CD14-positive monocyte (primary cell): ENCODE measurements around the gene TBC1D5. TPM values are rescaled to one million over a fixed set of nuclear protein-coding genes. Genes with fewer than 3 reads are reported as not detected.

Experiments
- DNase-seq, 3 donors: peaks; one replicate each; pipeline ENCODE4 v3.0.0-alpha.2; 2011 to 2022
- H2AFZ ChIP-seq: 2 replicates; pipeline ENCODE4 v1.6.0; 2012; ENCODE audit warnings: mild to moderate bottlenecking, low read depth, low read length, inconsistent platforms; ENCODE audit not compliant: insufficient read depth, poor library complexity, severe bottlenecking
- H3K27ac ChIP-seq, 2 donors: 1 replicate in 1 of 2; 2 replicates in 1 of 2; pipeline ENCODE4 v1.5.1; 2012 to 2013; ENCODE audit warnings: low read length in 2 of 2, control low read depth in 1 of 2, inconsistent platforms in 1 of 2, low read depth in 1 of 2, mild to moderate bottlenecking in 1 of 2
- H3K27me3 ChIP-seq, 2 donors: one replicate each; pipeline versions ENCODE4 v1.6.0 to v1.6.1; 2011 to 2013; ENCODE audit warnings: low read length in 2 of 2; ENCODE audit not compliant: control insufficient read depth in 2 of 2, insufficient read depth in 2 of 2
- H3K36me3 ChIP-seq, 2 donors: replicated peaks in 1 of 2; 1 replicate in 1 of 2; 2 replicates in 1 of 2; pipeline versions ENCODE4 v1.5.1 to v1.6.1; 2012 to 2013; ENCODE audit warnings: low read length in 2 of 2, control low read depth in 1 of 2, inconsistent platforms in 1 of 2, mild to moderate bottlenecking in 1 of 2; ENCODE audit not compliant: insufficient read depth in 2 of 2, control insufficient read depth in 1 of 2
- H3K4me1 ChIP-seq, 2 donors: 1 replicate in 1 of 2; 2 replicates in 1 of 2; pipeline versions ENCODE4 v1.5.1 to v1.6.1; 2012 to 2013; ENCODE audit warnings: low read length in 2 of 2, control low read depth in 1 of 2, inconsistent platforms in 1 of 2, mild to moderate bottlenecking in 1 of 2, moderate library complexity in 1 of 2; ENCODE audit not compliant: insufficient read depth in 2 of 2, control insufficient read depth in 1 of 2
- H3K4me2 ChIP-seq: replicated peaks from 2 replicates; pipeline ENCODE3; 2012; ENCODE audit warnings: low read length, moderate library complexity, mild to moderate bottlenecking; ENCODE audit not compliant: poor library complexity, severe bottlenecking; ENCODE audit errors: extremely low read depth
- H3K4me3 ChIP-seq, 3 experiments: fragments of 200-600 bp in 1 of 3; sonication (generic) in 1 of 3; replicated peaks in 1 of 3; 1 replicate in 2 of 3; 2 replicates in 1 of 3; pipeline ENCODE4 v1.5.1; 2011 to 2013; ENCODE audit warnings: low read length in 3 of 3, mild to moderate bottlenecking in 3 of 3, control low read depth in 2 of 3, low read depth in 2 of 3, inconsistent platforms in 1 of 3, moderate library complexity in 1 of 3
- H3K79me2 ChIP-seq: 2 replicates; pipeline ENCODE4 v1.6.0; 2012; ENCODE audit warnings: mild to moderate bottlenecking, control low read depth, inconsistent platforms, low read length, moderate library complexity; ENCODE audit not compliant: insufficient read depth
- H3K9ac ChIP-seq: 2 replicates; pipeline ENCODE4 v1.6.0; 2017; ENCODE audit warnings: low read length, mild to moderate bottlenecking; ENCODE audit not compliant: insufficient read depth, poor library complexity, severe bottlenecking
- H3K9me3 ChIP-seq, 2 donors: replicated peaks in 1 of 2; 1 replicate in 1 of 2; 2 replicates in 1 of 2; pipeline versions ENCODE4 v1.5.1 to v1.6.1; 2012 to 2013; ENCODE audit warnings: low read length in 2 of 2, control low read depth in 1 of 2; ENCODE audit not compliant: control insufficient read depth in 1 of 2, insufficient read depth in 1 of 2
- H4K20me1 ChIP-seq: 2 replicates; pipeline ENCODE4 v1.6.0; 2012; ENCODE audit warnings: mild to moderate bottlenecking, low read length, control low read depth, moderate library complexity; ENCODE audit not compliant: insufficient read depth
- H3K27ac Mint-ChIP-seq, 7 donors: one replicate each; pipeline ENCODE4 v1.8.0; 2020; ENCODE audit warnings: mild to moderate bottlenecking in 7 of 7, mixed read lengths in 7 of 7, moderate library complexity in 6 of 7, inconsistent platforms in 2 of 7
- H3K27me3 Mint-ChIP-seq, 3 donors: one replicate each; pipeline ENCODE4 v1.8.0; 2021 to 2022; ENCODE audit warnings: low read depth in 3 of 3, mild to moderate bottlenecking in 3 of 3, mixed read lengths in 3 of 3, moderate library complexity in 3 of 3, inconsistent platforms in 1 of 3
- H3K36me3 Mint-ChIP-seq, 2 donors: one replicate each; pipeline ENCODE4 v1.8.0; 2020; ENCODE audit warnings: mixed read lengths in 2 of 2, inconsistent platforms in 1 of 2, mild to moderate bottlenecking in 1 of 2
- H3K4me1 Mint-ChIP-seq: one replicate; pipeline ENCODE4 v1.8.0; 2020; ENCODE audit warnings: mild to moderate bottlenecking, mixed read lengths
- H3K4me3 Mint-ChIP-seq, 2 donors: one replicate each; pipeline ENCODE4 v1.8.0; 2020; ENCODE audit warnings: mild to moderate bottlenecking in 2 of 2, mixed read lengths in 2 of 2, moderate library complexity in 1 of 2
- H3K9me3 Mint-ChIP-seq, 7 donors: one replicate each; pipeline ENCODE4 v1.8.0; 2020 to 2022; ENCODE audit warnings: mixed read lengths in 7 of 7, mild to moderate bottlenecking in 6 of 7, moderate library complexity in 6 of 7, inconsistent platforms in 2 of 7
- CTCF ChIP-seq: fragments of 200-600 bp; IDR thresholded peaks from one replicate; pipeline ENCODE4 v1.8.0; 2022; ENCODE audit warnings: antibody characterized with exemption, mild to moderate bottlenecking
- WGBS: methylation state at CpG from one replicate; pipeline ENCODE4 v1.1.5; 2013; ENCODE audit warnings: missing lambda C conversion rate; ENCODE audit not compliant: insufficient coverage; 5-methylcytosine and 5-hydroxymethylcytosine counted together
- intact Hi-C, 2 donors: fragments of 100-400 bp; cut with micrococcal nuclease; formaldehyde crosslinking; loops; one replicate each; pipeline versions ENCODE4 v1.15.0 to v1.15.1; 2023
- polyA plus RNA-seq, 3 donors: library from polyadenylated mRNA; depleted of rRNA in 1 of 3; unstranded in 2 of 3; stranded (reverse) in 1 of 3; fragments of 300-500 nt in 2 of 3; fragments of >200 nt in 1 of 3; fragmentation: Illumina TruSeq in 2 of 3; gene quantifications; 1 replicate in 2 of 3; 2 replicates in 1 of 3; pipeline ENCODE4 v1.2.3, GENCODE V29; 2012 to 2021

TBC1D5 gene
- polyA plus RNA-seq, 3 donors = 17.6 to 35.3 (median 21.0) TPM

GRCh38 chr3:17195192-17195611 is 547.2 kb downstream of the TBC1D5 start:
- H3K36me3 ChIP-seq = peaks cover 0 to 9% of the 10 kb centered on the region in 2 donors
- no peaks in the 10 kb centered on the region for H3K27me3 ChIP-seq
- Mint-ChIP-seq H3K4me1 (peaks cover 26% of the 10 kb centered on the region), H3K36me3 (peaks cover 4 to 6% of the 10 kb centered on the region in 2 donors), H3K27me3 (no peaks in the 10 kb centered on the region), H3K4me3 (no peak overlapping the region), H3K9me3 (no peaks in the 10 kb centered on the region), H3K27ac (peak overlapping the region in 1 of 7 donors; percentile 35)
- no peak overlapping the region for H3K4me2 ChIP-seq
- H3K27ac ChIP-seq = peak overlapping the region in 1 of 2 donors; percentile 10
- WGBS = 57% methylated on average over 3 of the region's 3 CpGs
- H2AFZ ChIP-seq = no peak overlapping the region
- no peak overlapping the region for H3K9ac ChIP-seq
- no peaks in the 10 kb centered on the region for H4K20me1 ChIP-seq
- no peaks in the 10 kb centered on the region for H3K79me2 ChIP-seq
- DNase-seq = no peak
- H3K4me3 ChIP-seq = no peak overlapping the region
- no peak for TF ChIP-seq CTCF
- intact Hi-C loops = no loop called here
- peaks cover 21 to 27% of the 10 kb centered on the region in 2 donors for H3K4me1 ChIP-seq
- H3K9me3 ChIP-seq = no peaks in the 10 kb centered on the region

- peaks cover 28% of the 10 kb centered on the region for H3K4me1 Mint-ChIP-seq
- H3K4me1 ChIP-seq = peaks cover 23 to 30% of the 10 kb centered on the region in 2 donors
- no CpG with 5 or more reads among the region's 5 CpGs for WGBS
- no peaks in the 10 kb centered on the region for H3K36me3 ChIP-seq
- no peak overlapping the region for H3K4me2 ChIP-seq
- DNase-seq = no peak
- no peak overlapping the region for H3K27ac ChIP-seq
- no peaks in the 10 kb centered on the region for H3K79me2 ChIP-seq
- intact Hi-C loops = no loop called here
- no peak overlapping the region for H3K27ac Mint-ChIP-seq
- H3K4me3 Mint-ChIP-seq = no peak overlapping the region
- H3K4me3 ChIP-seq = no peak overlapping the region
- no peak for TF ChIP-seq CTCF
- no peaks in the 10 kb centered on the region for H3K27me3 Mint-ChIP-seq
- peaks cover 6 to 10% of the 10 kb centered on the region in 2 donors for H3K36me3 Mint-ChIP-seq
- no peaks in the 10 kb centered on the region for H3K9me3 Mint-ChIP-seq
- no peaks in the 10 kb centered on the region for H4K20me1 ChIP-seq
- no peaks in the 10 kb centered on the region for H3K9me3 ChIP-seq
- no peak overlapping the region for H2AFZ ChIP-seq
- no peaks in the 10 kb centered on the region for H3K27me3 ChIP-seq
- no peak overlapping the region for H3K9ac ChIP-seq
These were observed 548.3 kb downstream of the TBC1D5 start for GRCh38 chr3:17194116-17194515.
